ACHN (cell line): Measurements from ENCODE around the gene BCL10.
A peak's percentile ranks its signal among the peaks of the same experiment; 100 is the strongest.

Experiments used
- DNase-seq: peaks from one replicate; pipeline ENCODE4 v3.0.0-alpha.2; 2015
- in situ Hi-C: cut with HindIII; loops from 2 replicates; pipeline ENCODE4 v1.10.0; 2017; ENCODE audit warnings: low sequenced_read_pairs, low pct_ligation_motif_present, low pct_unique_long_range_greater_than_20kb

BCL10 gene

GRCh38 chr1:85276215-85276977 lies at the start of gene BCL10:
BCL10 (minus strand) TSS chr1:85276632; CDS start chr1:85276352, 280 bp downstream.
- DNase-seq, result peak; percentile 97
- in situ Hi-C loops, result no loop called here

GRCh38 chr1:85325920-85326319 lies 49.5 kb upstream of the BCL10 start:
- in situ Hi-C loops, result no loop called here
- DNase-seq, result peak; percentile 94

- in situ Hi-C loops, result loop anchor here (25.0 kb wide), 2 partner anchors 239 to 389 kb away; partner anchors contain the start of gene ZNHIT6
- no peak for DNase-seq
These were observed 47.3 kb upstream of the BCL10 start for GRCh38 chr1:85323770-85324169.

GRCh38 chr1:85322655-85323054 lies 46.2 kb upstream of the BCL10 start:
- no peak for DNase-seq
- in situ Hi-C loops, result loop anchor here (25.0 kb wide), 2 partner anchors 240 to 390 kb away; partner anchors contain the start of gene ZNHIT6

GRCh38 chr1:85321237-85321964 lies 45.0 kb upstream of the BCL10 start:
- in situ Hi-C loops, result loop anchor here (25.0 kb wide), 2 partner anchors 241 to 391 kb away; partner anchors contain the start of gene ZNHIT6
- DNase-seq, result peak; percentile 74

DNA sequence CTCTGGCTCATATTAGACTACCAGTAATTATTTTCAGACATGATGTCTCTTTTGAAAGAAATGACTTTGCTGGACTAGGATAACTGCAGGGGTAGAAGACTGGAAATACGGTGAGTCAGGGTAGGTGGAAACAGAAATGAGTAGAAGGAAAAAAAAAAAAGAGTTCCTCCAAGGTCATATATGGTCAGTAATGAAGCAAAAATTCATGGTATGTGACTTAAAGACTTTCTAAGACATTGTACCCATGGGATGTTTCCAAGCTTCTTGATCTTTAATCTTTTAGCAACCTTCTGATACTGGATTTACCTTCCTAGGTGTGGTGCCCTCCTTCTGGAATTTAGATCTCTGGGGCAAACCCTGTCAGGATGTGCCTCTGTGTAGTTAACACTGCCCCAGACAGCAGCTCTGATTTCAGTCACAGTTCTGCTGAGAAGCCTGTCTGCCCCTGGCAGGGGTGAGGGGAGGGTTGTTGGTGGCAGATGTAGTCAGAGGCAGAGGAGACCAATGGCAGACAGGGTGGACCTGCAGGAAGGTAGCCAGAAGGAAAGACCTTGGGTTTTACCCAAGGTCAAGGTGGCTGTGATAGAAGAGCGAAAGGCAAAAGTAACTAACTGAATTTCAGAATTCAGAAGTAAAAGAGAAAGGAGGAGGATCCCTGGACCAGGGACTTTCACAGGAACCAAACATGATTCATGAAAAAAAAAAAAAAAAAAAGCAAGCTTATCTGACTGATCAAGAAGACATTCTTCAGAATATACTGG lies 44.1 kb upstream of the BCL10 start:
- DNase-seq, result peak; percentile 44
- in situ Hi-C loops, result loop anchor here (25.0 kb wide), 2 partner anchors 242 to 392 kb away; partner anchors contain the start of gene ZNHIT6

GRCh38 chr1:85319931-85320330 lies 43.5 kb upstream of the BCL10 start:
- no peak for DNase-seq
- in situ Hi-C loops, result loop anchor here (25.0 kb wide), 2 partner anchors 242 to 392 kb away; partner anchors contain the start of gene ZNHIT6

- no peak for DNase-seq
- in situ Hi-C loops, result loop anchor here (25.0 kb wide), 2 partner anchors 243 to 393 kb away; partner anchors contain the start of gene ZNHIT6
These were observed 43.1 kb upstream of the BCL10 start for GRCh38 chr1:85319491-85319890.

GRCh38 chr1:85318217-85318616 lies 41.8 kb upstream of the BCL10 start:
- in situ Hi-C loops, result loop anchor here (25.0 kb wide), 2 partner anchors 244 to 394 kb away; partner anchors contain the start of gene ZNHIT6
- DNase-seq, result no peak

DNA sequence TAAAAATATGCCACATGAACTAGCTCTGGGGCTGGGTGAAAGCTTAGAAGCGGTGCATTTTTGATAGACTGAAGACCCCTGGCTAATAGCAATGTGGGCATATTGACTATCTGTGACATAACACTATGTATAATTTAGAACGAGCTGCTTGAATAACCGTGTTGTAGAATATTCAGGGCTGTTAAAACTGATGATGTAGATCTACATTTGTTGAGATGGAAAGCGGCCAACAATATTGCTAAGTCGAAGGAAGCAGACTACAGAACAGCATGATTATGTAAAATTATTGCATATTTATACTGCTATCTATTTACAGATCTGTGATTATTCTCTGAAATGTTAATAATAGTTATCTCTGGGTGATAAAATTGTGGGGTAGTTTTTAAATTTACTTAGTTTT lies 41.1 kb upstream of the BCL10 start:
- in situ Hi-C loops, result loop anchor here (25.0 kb wide), 2 partner anchors 245 to 395 kb away; partner anchors contain the start of gene ZNHIT6
- DNase-seq, result no peak

GRCh38 chr1:85316321-85316720 lies 39.9 kb upstream of the BCL10 start:
- in situ Hi-C loops, result loop anchor here (25.0 kb wide), 2 partner anchors 246 to 396 kb away; partner anchors contain the start of gene ZNHIT6
- no peak for DNase-seq

GRCh38 chr1:85315789-85316188 lies 39.4 kb upstream of the BCL10 start:
- in situ Hi-C loops, result loop anchor here (25.0 kb wide), 2 partner anchors 247 to 397 kb away; partner anchors contain the start of gene ZNHIT6
- no peak for DNase-seq

GRCh38 chr1:85314726-85315125 lies 38.3 kb upstream of the BCL10 start:
- in situ Hi-C loops, result loop anchor here (25.0 kb wide), 2 partner anchors 248 to 398 kb away; partner anchors contain the start of gene ZNHIT6
- no peak for DNase-seq

DNA sequence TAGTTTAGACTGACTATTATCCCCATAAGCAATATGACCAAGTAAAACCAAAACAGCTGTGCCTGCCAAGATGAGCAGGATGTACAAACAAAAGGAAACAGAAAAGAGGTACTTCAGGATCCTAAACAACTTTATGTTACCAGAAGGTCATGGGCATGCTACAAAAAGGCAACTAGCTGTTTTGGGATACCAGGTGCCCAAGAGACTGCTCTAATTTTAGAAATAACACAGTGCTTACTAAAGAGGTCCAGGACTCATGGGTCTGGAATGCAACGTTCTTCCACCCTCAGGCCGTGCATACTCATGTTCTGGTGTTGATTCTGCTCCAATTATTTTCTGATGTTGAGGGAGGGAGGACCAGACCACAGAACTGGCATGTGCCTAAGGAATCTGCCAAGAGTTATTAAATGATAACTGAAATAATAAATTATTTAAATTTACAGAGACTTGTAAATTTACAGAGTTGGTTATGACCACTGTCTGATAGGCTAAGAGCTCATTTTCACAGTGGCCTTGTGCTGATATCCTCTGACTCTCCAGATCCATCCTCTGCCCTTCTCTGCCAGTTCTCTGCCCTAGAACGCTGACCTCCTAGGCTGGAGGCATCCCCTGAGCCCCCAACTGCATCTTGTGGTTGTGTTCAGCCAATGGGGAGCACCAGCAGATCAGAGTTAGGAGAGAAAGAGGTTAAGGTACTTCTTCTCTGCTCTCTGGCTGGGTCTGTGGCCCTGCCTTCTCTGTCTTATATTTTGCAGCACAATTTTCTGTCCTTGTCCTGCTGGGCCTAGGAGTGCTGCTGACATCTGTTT lies 37.7 kb upstream of the BCL10 start:
- DNase-seq, result peak; percentile 75
- in situ Hi-C loops, result loop anchor here (25.0 kb wide), 2 partner anchors 248 to 398 kb away; partner anchors contain the start of gene ZNHIT6

- in situ Hi-C loops, result loop anchor here (25.0 kb wide), 2 partner anchors 250 to 400 kb away; partner anchors contain the start of gene ZNHIT6
- no peak for DNase-seq
These were observed 35.4 kb upstream of the BCL10 start for GRCh38 chr1:85311818-85312217.

- in situ Hi-C loops, result loop anchor here (25.0 kb wide), 2 partner anchors 253 to 403 kb away; partner anchors contain the start of gene ZNHIT6
- no peak for DNase-seq
These were observed 32.5 kb upstream of the BCL10 start for GRCh38 chr1:85308833-85309350.
